HG03066 (cell line): ENCODE results near the gene NPBWR2.

Experiments used
- ATAC-seq: cut with Tn5 transposase; IDR thresholded peaks from one replicate; pipeline ENCODE4 v1.9.1; 2021; ENCODE audit warnings: low read depth; ENCODE audit not compliant: unreplicated experiment

Gene NPBWR2

GRCh38 chr20:64063389-64064144 is 43.8 kb downstream of the NPBWR2 start:
- no peak for ATAC-seq

DNA sequence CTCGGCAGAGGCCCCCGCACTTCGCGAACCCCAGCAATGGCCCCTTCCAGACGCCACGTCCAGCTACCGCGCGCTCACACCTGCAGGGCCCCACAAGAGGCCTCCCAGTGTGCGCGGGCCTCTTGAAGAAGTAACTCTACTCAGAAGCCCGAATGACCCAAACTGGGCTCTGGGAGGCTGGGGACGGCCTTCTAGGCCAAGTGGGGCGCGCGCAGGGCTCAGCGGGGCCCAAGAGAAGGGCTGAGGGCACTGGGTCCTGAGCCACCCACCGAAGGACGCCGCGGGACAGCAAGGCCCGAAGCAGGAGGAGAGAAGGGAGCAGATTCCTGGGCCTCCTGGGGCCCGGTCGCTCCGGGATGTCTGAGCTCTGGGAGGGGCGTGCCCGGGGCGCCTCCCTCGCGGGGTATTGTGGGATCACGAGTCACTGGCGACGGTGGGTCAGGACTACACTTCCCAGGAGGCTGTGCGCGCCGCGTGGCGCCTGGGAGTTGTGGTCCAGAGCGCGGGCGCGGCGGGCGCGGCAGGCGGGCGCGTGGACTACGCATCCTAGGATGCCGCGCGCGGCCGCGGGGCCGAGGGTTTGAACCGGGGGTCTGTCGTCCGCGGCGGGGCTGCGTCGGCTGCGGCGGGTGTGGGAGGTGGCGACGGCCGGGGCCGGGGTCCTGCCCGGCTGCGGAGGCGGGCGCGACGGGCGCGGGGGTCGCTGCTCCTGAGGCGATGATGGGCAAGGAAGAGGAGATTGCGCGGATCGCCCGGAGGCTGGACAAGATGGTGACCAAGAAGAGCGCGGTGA is 44.6 kb downstream of the NPBWR2 start, which contains the start of gene TCEA2:
Gene TCEA2, plus strand, starts transcription at position 603 of the 793 bp plus-strand sequence. Its CDS starts 115 bp downstream, at position 718.
- peak; percentile 71 for ATAC-seq

GRCh38 chr20:64062276-64062595 is 45.1 kb downstream of the NPBWR2 start:
- no peak for ATAC-seq

DNA sequence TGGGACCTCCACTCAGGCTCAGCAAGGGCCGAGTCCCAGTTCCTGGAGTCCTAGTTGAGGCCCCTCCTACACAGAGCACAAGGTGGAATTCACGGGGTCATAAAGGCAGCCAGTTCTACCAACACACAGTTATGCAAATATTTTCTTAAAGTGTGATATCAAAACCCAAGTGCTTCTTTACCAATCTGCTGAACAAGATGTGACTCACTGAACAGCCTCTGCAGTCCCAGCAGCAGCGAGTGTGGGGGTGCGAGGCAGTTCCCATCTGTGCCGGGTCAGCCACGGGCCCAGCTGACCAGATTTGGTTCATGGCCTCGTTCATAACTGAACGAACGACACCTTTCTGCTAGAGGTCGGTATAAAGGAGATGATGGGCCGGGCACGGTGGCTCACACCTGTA is 48.8 kb downstream of the NPBWR2 start:
- no peak for ATAC-seq

DNA sequence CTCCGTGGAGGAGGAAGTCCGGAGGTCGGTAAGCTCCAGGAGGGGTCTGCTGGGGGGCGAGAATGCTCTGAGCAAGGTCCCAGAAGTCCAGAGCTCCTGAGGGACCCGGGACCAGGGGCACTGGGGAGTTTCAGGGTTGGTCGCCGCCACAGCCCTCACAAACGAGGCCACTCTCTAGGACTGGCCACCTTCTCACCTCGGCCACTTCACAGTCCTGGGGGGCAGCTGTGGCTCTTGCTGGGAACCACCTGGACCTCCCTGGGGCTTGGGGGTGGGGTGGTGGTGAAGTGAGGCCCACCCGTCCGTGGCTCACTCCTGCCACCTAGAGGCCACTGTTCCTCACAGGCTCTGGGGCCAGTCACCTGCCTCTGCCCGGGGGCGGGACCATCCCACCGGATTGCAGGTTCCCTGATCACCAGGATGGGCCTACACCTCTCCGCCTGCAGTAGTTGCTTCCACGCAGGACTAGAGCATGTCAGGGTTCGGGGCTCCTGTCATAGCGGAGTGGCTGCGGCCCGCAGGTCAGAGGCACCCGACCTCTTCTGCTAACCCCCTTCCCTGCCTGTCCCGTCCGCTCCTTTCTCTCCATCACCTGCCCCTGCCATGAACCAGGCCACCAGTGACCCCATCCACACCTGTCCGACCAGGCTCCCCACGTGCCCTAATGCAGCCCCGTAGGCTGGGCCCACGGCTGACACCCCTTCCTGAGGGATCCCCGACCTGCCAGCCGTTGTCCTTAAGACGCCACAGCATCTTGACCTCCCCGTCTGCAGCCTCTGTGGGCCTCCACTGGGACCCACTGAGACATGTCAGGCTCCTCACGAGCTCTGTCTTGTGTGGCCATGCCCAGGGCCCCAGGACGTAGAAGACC is 49.5 kb downstream of the NPBWR2 start:
- no peak for ATAC-seq

GRCh38 chr20:64056889-64057627 is 50.3 kb downstream of the NPBWR2 start:
- ATAC-seq: no peak

- no peak for ATAC-seq
Measured at GRCh38 chr20:64056639-64056888, 50.8 kb downstream of the NPBWR2 start.

GRCh38 chr20:64055893-64056638 is 51.3 kb downstream of the NPBWR2 start:
- ATAC-seq: no peak

DNA sequence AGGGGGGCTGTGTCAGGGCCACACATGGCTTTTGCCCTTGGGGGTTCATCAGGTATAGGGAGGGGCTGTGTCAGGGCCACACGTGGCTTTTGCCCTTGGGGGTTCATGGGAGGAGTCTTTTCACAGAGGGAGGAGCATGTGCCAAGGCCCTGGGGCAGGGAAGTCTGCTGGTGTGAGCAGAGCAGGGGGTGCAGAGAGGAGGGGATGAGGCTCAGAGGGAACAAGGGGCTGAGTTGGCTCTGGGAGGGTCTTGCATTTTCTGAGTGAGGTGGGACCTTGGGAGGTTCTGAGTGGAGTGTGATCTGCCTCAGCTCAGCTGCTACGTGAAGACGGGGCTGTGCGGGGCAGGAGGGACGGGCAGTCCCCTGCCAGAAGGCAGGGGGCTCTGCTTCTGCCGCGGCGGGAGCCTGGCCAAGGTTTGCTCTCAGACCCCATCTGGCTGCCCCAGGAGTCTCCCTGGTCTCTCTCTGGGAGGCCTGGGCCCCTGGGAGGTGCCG is 51.9 kb downstream of the NPBWR2 start:
- no peak for ATAC-seq

- no peak for ATAC-seq
Measured at GRCh38 chr20:64053841-64054661, 53.3 kb downstream of the NPBWR2 start.
